Measurements from ENCODE around the gene THAP8.

The THAP8 gene, protein sequence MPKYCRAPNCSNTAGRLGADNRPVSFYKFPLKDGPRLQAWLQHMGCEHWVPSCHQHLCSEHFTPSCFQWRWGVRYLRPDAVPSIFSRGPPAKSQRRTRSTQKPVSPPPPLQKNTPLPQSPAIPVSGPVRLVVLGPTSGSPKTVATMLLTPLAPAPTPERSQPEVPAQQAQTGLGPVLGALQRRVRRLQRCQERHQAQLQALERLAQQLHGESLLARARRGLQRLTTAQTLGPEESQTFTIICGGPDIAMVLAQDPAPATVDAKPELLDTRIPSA

DNA sequence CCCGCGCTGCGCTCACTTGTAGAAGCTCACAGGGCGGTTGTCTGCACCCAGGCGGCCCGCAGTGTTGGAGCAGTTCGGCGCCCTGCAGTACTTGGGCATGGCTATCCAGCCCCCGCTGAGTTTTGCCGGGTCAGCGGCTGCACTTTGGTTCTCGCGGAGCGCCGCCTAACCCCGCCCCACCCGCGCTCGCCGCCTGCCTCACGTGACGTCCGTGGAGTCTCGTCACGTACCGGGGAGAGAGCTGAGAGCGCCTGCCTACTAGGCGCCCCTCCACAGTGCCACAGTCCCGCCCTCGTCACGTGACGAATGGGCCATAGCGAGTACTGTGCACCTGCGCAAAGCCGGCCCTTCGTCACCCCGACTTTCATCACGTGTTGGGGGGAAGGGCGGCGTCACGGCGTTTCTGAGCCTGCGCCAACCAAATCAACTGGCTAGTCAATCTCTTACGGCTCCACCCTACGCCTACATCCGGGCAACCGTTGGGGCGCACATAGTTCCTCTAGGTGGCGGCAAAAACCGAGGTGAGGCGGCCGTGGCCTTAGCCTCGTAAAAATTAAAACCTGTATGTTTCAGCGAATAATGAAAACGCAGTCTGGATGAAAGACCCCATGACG is at the start of gene THAP8:
TSS of gene THAP8 (minus strand) at position 167 of the 614 bp plus-strand sequence. CDS start at position 99, 68 bp downstream.
- peak; percentile 99 for DNase-seq (ENCODE audit: low spot score)

DNA sequence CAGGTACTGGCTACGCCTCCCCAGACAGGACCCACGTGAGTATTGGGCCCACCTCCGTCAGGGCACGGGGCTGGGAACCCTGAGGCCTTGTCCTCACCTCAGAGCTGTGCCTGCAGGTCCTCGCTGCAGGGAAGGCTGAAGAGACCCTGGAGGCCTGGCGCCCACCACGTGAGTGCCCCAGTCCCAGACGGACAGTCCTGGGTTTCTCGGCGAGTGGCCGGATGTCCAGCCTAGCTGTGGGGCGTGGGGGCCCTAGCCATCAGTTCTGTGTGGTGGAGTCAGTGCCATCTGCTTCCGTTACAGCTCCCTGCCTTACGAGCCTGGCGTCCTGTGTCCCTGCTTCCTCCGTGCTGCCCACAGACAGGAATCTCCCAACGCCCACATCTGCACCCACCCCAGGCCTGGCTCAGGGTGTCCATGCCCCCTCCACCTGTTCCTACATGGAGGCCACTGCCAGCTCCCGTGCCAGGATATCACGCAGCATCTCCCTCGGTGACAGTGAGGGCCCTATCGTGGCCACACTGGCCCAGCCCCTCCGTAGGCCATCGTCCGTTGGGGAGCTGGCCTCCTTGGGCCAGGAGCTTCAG is 49.0 kb upstream of the THAP8 start:
- no peak for DNase-seq (ENCODE audit: low spot score)

DNA sequence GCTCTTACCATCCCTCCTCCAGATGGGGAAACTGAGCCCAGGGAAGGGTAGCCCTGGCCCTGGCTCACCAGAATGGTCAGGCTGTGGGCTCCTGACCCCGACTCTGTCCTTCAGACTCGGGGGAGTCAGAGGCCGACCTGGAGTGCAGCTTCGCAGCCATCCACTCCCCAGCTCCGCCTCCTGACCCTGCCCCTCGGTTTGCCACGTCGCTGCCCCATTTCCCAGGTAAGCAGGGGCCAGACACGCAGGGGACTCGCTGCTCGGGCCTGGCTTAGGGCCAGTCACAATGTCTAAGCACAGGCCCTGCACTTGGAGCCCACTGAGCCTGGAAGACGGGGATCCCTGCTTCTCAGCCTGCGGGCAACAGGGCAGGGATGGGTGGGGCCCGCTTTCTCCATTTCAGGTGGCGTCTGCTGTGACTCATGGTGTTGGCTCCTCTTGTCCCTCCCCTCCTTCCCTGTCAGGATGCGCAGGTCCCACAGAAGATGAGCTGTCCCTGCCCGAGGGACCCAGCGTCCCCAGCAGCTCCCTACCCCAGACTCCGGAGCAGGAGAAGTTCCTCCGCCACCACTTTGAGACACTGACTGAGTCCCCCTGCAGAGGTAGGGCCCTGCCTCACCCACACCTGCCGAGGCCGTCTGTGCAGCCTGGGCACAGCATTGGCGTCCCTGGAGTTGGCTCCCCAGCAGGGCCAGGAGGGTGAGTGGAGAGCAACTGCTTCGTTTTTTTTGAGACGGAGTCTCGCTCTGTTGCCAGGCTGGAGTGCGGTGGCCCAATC is 47.7 kb upstream of the THAP8 start:
- DNase-seq (ENCODE audit: low spot score), result no peak

DNA sequence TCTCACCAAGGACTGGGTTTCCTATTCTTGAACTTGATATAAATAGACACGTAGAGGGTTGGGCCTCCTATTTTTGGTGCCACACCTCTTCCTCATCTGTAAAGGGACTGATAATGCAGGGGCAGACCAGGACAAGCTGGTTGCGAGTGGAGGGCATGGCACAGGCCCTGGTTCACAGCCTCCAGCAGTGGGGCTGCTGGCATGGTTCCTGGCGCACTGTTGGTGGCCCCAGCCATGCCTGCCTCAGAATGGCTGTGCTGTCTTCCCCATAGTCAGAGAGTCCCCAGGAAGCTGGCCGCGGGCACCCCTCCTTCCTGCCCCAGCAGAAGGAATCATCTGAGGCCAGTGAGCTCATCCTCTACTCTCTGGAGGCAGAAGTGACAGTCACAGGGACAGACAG is 46.4 kb upstream of the THAP8 start:
- no peak for DNase-seq (ENCODE audit: low spot score)

DNA sequence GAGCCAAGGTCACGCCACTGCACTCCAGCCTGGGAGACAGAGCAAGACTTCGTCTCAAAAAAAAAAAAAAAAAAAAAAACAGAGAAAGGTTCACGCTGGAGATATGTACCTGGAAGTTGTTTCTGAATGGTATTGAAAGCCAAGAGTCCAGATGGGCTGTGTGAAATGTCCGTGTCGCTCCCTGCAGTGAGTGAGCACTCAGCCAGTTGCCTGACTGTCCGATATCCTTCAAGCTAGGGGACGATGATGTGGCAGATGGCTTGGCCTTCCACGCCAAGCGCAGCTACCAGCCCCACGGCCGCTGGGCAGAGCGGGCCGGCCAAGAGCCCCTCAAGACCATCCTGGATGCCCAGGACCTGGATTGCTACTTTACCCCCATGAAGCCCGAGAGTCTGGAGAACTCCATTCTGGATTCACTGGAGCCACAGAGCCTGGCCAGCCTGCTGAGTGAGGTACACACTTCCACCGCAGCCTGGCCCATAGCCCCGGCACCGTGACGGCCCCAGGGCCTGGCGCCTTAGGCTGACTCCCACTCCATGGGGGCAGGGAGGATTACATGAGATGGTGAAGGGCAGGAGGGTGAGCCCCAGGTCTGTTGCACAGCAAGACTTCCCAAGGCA is 45.2 kb upstream of the THAP8 start:
- no peak for DNase-seq (ENCODE audit: low spot score)

DNA sequence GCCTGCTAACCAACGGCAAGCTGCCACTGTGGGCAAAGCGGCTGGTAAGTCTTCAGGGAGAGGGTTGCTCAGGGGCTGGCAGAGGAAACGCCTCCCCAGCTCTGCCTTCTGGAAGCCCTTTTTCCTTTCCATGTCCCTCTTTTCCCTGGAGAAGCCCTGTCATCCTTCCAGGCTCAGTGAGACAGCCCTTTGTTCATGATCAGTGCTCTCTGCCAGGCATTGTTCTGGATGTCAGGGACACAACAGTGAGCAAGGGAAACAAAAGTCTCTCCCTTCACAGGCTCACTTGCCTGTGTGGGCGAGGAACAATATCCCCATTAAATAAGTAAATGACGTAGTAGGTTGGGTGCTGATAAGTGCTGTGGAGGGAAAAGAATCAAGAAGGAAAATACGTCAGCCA is 43.0 kb upstream of the THAP8 start:
- DNase-seq (ENCODE audit: low spot score), result no peak

DNA sequence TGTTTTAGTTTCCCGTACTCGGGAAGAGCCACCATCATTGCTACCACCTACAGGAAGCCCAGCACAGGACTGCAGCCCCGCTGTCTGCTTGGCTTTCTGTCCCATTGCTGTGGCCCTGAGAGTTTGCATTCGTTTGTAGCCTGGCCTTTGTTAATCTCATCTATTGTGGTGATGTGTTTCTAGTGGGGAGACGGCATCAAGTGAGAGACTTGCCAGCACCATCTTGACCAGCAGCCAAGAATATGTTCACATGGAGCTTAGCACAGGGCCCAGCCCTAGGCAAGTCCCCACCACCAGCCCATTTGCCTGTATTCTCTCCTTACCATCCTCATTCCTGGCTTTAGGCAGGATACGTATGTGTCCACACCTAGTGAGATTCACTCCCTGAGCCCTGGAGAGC is 39.6 kb upstream of the THAP8 start:
- DNase-seq (ENCODE audit: low spot score), result no peak

DNA sequence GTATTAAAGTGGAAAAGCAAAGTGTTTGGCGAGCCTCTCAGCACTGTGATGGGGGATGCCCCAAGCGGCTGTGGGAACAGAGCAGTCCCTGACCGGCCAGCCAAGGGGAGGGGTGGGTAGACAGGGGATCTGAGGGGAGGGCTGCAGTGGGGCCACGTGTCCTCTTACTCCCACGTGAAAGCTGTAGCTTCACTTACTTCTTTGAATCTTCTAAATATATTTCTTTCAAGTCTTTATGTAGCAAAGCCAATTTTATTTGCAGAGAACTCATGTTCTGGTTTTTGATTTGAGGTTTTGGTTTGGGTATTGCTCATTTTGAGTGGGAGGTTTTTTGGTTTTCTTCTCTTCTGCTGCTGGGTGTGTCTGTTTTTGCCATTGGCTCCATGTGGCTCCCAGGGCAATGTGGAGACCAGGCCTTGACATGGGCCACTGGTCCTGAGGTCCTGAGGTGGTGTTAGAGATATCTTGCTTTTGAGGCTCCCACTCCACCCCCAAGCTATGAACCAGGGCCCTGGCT is 39.1 kb upstream of the THAP8 start:
- no peak for DNase-seq (ENCODE audit: low spot score)

DNA sequence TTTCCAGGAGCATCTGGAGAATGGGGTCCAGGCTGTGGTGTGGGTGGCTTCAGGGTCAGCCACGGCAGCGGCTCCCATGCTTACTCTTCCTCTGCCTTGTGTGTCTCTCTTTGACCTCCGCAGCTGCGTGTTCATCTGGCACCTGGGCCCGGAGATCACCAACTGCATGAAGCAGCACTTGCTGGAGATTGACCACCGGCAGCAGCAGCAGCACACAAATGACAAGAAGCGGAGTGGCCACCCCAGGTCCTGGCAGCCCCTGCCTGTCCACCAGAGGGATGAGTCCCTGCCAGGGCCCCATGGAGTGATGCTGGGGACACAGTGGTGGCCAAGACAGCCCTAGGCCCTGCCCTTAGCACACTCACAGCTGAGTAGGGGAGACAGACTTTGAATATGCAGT is 38.5 kb upstream of the THAP8 start:
- no peak for DNase-seq (ENCODE audit: low spot score)

DNA sequence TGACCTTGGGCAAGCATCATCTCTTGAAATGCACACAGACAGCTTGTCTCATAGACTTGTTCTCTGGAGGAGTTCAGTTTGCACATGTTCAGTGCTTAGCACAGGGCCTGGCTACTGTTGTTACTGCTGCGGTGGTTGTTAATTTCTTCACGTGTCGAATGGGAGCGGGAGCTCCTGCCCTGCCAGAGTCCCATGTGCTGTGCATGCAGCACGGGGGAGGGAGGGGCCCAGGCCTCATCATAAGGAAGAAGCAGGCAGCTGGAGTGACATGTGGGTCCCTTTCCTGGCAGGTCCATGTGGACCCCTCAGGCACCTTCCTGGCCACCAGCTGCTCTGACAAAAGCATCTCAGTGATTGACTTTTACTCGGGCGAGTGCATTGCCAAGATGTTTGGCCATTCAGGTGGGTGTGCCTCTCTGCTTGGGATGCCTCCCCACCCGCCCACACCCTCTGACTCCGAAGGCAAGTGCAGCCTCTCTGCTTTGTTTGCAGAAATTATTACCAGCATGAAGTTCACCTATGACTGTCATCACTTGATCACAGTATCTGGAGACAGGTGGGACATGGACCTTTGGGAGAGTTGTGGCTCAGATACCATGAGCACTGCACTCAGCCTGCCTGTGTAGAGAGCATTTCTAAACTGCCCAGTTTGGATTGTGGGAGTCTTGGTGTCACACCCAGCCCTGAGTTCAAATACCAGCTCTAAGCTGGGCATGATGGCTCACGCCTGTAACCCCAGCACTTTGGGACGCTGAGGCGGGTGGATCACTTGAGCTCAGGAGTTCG is 37.0 kb upstream of the THAP8 start:
- no peak for DNase-seq (ENCODE audit: low spot score)

DNA sequence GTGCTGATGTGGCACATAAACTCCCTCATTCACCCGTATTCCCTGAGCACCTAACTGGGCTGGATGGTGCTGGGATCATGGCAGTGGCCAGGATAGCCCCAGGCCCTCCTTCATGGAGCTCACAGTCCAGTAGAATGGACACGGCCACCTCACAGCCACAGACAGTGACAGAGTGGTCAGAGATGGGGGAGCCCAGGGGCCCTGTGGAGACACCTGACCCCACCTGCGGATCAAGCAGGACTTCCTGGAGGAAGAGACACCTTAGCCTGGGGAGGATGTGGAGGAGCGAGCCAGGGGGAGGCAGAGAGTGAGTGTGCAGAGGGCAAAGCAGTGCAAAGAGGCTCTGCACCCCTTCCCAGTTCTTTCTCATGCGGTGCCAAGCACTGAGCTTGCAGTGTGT is 35.8 kb upstream of the THAP8 start:
- no peak for DNase-seq (ENCODE audit: low spot score)

DNA sequence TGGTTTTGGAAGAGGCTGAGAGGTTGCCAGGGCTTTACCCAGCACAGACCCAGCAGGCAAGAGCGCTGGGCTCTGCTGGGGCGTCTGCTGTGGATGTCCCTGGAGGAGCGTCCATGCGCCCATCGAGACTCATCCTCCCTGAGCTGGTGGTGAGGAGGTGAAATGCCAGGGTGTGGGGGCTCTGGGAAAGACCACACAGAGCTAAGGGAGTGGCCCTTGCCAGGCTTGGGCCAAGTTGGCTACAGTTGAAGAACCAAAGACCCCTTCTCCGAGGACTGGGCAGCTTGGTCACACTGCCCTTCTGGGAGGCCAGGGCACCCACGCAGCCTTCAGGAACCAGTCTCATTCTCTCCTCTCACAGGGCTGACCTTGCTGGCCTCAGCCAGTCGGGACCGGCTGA is 32.2 kb upstream of the THAP8 start:
- no peak for DNase-seq (ENCODE audit: low spot score)

DNA sequence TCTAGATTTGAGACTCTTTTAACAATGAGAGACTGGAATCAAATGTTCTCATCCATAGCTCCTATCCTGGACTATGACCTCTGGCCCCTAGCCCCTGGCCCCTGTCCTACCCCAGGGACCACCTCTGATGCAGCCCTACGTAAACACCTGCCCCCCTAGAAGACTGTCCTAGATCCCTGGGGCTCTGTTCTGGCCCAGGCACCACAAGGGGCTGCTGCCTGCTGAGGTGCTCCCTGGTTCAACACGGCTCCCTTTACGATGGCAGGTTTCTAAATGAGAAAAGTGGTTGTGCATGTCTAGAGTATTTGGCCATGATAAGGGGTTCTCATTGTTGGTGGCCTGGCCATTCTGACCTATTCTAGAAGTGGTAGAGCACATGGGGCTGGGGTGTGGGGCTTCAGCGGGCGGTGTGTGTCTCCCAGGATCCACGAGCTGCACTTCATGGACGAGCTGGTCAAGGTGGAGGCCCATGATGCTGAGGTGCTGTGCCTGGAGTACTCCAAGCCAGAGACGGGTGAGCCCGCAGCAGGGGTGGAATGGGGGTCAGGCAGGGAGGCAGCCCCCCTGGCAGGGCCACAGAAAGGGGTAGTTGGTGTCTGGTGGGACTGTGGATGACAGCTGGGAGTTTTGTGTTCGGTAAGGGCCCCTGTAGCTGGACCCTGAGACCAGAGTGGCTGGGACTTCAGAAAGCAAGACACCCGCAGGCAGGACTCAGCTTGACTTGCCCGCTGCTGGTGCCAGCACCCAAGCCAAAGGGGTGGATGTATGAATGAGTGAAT is 30.3 kb upstream of the THAP8 start:
- no peak for DNase-seq (ENCODE audit: low spot score)

DNA sequence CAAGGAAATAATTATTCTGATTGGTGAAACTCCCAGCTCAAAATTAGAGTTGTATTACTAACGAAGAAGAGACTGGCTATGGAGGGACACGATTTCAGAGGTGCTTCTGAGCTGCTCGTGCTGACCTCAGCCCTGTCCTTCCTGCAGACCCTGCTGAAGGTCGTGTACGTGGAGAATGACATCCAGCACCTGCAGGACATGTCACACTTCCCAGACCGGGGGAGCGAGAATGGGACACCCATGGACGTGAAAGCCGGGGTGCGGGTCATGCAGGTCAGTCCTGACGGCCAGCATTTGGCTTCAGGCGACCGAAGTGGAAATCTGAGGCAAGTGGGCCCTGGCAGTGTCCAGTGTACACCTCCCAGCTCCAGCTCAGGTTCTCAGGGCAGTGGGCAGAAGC is 28.8 kb upstream of the THAP8 start:
- DNase-seq (ENCODE audit: low spot score), result no peak

DNA sequence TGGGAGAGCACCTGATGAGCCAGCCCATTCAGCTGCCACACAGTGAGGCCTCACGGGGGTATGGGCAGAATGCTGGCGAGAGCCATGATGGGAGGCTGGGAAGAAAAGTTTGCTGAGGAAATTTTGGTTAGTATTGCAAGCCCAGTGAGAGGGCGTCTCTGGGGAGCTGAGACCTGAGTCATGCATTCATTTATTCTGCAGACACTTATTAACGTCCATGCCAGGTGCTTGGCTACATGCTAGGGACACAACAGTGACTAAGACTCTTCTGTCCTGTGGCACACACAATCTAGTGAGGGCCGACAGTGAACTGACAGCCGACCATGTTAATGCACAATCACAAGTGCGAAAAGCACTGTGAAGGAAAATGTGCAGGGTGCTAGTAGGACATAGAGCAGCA is 27.8 kb upstream of the THAP8 start:
- no peak for DNase-seq (ENCODE audit: low spot score)

DNA sequence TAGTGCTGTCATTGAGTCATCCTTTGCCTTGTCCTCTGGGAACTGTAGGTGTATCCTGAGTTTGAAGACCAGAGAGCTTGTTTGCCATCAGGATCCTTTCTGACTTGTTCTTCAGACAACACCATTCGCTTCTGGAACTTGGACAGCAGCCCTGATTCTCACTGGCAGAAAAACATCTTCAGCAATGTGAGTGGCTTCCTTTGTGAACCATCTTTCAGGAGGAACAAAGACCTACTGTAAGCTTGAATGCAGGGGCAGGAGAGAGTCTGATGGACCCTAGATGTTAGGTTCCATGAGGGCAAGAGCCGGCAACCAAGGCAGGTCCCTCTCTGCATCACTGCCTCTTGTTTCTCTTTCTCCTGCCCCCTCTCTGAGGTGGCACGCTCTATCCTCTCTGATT is 27.3 kb upstream of the THAP8 start:
- DNase-seq (ENCODE audit: low spot score), result no peak

DNA sequence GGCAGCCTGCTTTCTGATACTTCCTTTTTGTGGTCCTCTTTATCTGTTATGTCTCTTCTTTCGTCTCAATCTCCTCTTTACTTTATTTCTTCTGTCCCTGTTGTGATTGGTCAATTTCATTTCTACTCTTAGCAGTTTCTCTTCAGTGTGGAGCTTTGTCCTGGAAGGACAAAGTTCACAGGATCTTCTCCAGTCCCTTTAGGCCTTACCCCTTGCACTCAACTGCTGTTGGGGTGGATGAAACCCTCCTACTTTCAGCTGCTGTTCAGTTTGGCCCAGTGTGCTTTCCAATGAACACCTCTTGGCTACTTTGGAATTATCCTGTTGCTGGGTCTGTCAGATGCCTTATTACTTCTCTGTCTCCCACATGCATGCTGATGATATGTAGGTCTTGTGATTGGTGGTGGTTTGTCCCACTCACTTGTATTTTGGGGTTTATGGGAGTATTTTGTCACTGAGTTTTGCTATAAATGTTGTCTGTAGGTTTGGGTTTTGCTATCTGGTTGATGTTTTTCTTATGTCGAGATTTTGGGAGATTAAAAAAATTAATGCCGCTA is 25.4 kb upstream of the THAP8 start:
- no peak for DNase-seq (ENCODE audit: low spot score)

DNA sequence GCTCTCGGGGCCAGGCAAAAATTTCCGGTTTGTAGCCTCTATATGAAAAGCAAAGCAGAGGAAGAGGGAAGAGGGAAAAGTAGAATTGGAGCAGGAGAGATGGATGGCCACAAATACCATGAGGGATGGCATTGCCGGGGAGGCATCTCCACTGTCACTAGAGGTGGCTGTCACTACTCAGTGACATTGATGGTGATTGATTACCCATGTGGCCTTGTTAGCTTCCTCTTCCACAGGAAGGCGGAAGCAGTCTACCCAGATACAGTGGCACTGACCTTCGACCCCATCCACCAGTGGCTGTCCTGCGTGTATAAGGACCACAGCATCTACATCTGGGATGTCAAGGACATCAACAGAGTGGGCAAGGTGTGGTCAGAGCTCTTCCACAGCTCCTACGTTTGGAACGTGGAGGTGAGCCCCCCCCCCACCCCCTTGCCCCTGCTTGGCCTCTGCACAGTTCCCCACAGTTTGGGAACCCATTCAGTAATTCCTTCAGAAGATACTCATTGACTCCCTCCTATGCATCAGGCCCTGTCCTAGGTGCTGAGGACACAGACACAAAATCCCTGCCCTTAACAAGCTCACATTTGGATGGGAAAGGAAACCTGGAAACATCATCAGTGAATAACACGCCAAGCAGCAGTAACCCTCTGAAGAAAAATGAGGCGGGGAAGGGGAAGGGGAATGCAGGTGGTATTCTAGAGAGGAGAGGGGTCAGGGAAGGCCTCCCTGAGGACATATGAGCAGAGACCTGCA is 19.2 kb upstream of the THAP8 start:
- no peak for DNase-seq (ENCODE audit: low spot score)

DNA sequence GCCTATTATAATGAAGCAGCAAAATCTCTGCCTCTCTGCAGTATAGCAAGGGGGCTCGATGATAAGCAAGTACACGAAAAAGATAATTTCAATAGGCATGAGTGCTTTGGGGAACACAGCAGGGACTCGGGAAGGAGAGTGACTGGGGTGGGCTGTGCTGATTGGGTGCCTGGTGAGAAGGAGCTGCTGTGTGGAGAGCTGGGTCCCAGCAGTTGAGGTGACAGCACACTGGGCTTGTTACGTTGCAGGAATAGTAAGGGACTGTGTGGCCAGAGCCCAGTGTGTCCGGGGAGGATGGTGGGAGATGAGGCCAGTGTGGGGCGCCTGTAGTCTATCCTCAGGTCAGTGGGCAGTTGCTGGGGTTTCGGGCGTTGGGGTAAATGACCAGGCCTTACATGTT is 18.0 kb upstream of the THAP8 start:
- no peak for DNase-seq (ENCODE audit: low spot score)
